Measurements from ENCODE around the gene FAM234B. TPM values are rescaled to one million over a fixed set of nuclear protein-coding genes. Genes with fewer than 3 reads are reported as not detected.

Gene FAM234B
- total RNA-seq, 6 donors from 2014 or later = 3.1 to 16.2 (median 8.8) TPM

GRCh38 chr12:13067322-13067721 lies 23.1 kb downstream of the FAM234B start:
- Histone ChIP-seq H3K36me3 (peaks cover 0 to 59% (median 7%) of the 10 kb centered on the region in 4 donors), H3K4me3 (no peak overlapping the region), H3K27me3 (no peaks in the 10 kb centered on the region), H3K4me1 (no peaks in the 10 kb centered on the region), H3K9me3 (no peaks in the 10 kb centered on the region), H3K27ac (no peak overlapping the region)
- TF ChIP-seq POLR2AphosphoS5 (IDR thresholded peaks at IDR 0.05) (no peak), CTCF (IDR thresholded peaks at IDR 0.05) (no peak), POLR2A (IDR thresholded peaks at IDR 0.05) (no peak), EP300 (IDR thresholded peaks at IDR 0.05) (no peak)
- DNase-seq (no peak), ATAC-seq (ENCODE audit: low FRiP score in 2 of 2) (no peak)
- 74 to 95% methylated on average over 1 of the region's 1 CpG for WGBS, 2 donors

GRCh38 chr12:13069380-13069779 lies 25.2 kb downstream of the FAM234B start:
- WGBS, 2 donors = 91 to 94% methylated on average over 6 of the region's 6 CpGs
- ATAC-seq (ENCODE audit: low FRiP score in 2 of 2) (no peak), DNase-seq (no peak)
- no peak overlapping the region for H3K4me3 ChIP-seq
- TF ChIP-seq EP300 (IDR thresholded peaks at IDR 0.05) = no peak
- no peak for TF ChIP-seq POLR2A (IDR thresholded peaks at IDR 0.05)
- no peak for TF ChIP-seq CTCF (IDR thresholded peaks at IDR 0.05)
- TF ChIP-seq POLR2AphosphoS5 (IDR thresholded peaks at IDR 0.05) = no peak
- no peaks in the 10 kb centered on the region for H3K9me3 ChIP-seq
- no peaks in the 10 kb centered on the region for H3K4me1 ChIP-seq
- H3K27me3 ChIP-seq = no peaks in the 10 kb centered on the region
- H3K27ac ChIP-seq = no peak overlapping the region
- peaks cover 0 to 51% (median 7%) of the 10 kb centered on the region in 4 donors for H3K36me3 ChIP-seq

GRCh38 chr12:13071305-13072280 lies 27.4 kb downstream of the FAM234B start:
- Histone ChIP-seq H3K27ac (no peak overlapping the region), H3K27me3 (no peaks in the 10 kb centered on the region), H3K4me3 (no peak overlapping the region), H3K4me1 (no peaks in the 10 kb centered on the region), H3K9me3 (no peaks in the 10 kb centered on the region), H3K36me3 (peaks cover 0 to 56% (median 12%) of the 10 kb centered on the region in 4 donors)
- DNase-seq (no peak), ATAC-seq (ENCODE audit: low FRiP score in 2 of 2) (no peak)
- TF ChIP-seq CTCF (IDR thresholded peaks at IDR 0.05) = no peak
- TF ChIP-seq POLR2A (IDR thresholded peaks at IDR 0.05) = no peak
- TF ChIP-seq POLR2AphosphoS5 (IDR thresholded peaks at IDR 0.05) = no peak
- no peak for TF ChIP-seq EP300 (IDR thresholded peaks at IDR 0.05)
- WGBS, 2 donors = 82 to 84% methylated on average over 10 of the region's 10 CpGs

GRCh38 chr12:13073173-13073572 lies 29.0 kb downstream of the FAM234B start:
- no peak for TF ChIP-seq CTCF (IDR thresholded peaks at IDR 0.05)
- no peak for TF ChIP-seq POLR2A (IDR thresholded peaks at IDR 0.05)
- no peak for TF ChIP-seq EP300 (IDR thresholded peaks at IDR 0.05)
- no peak for TF ChIP-seq POLR2AphosphoS5 (IDR thresholded peaks at IDR 0.05)
- 76 to 89% methylated on average over 3 of the region's 3 CpGs for WGBS, 2 donors
- H3K27ac ChIP-seq = no peak overlapping the region

More at GRCh38 chr12:13073173-13073572, 29.0 kb downstream of the FAM234B start:
- Histone ChIP-seq H3K9me3 (no peaks in the 10 kb centered on the region), H3K27me3 (no peaks in the 10 kb centered on the region), H3K4me1 (no peaks in the 10 kb centered on the region), H3K36me3 (peaks cover 0 to 44% (median 6%) of the 10 kb centered on the region in 4 donors), H3K4me3 (no peak overlapping the region)
- no peak for ATAC-seq (ENCODE audit: low FRiP score in 2 of 2)
- no peak for DNase-seq

Measured in upper lobe of left lung (tissue), 6 donors.